Tibial artery (tissue), 4 donors: ENCODE measurements around the gene CDC23.
"Not testable (repeated sequence)": the region's sequence is repeated elsewhere in the genome, so short reads cannot be mapped to it uniquely, and the experiment has no call there.

ENCODE experiments used
- DNase-seq, 2 donors: peaks; one replicate each; pipeline ENCODE4 v3.0.0-alpha.2; 2019
- H3K27ac ChIP-seq, 2 donors: fragments of 200-600 bp; sonication (generic) in 1 of 2; 1 replicate in 1 of 2; 2 replicates in 1 of 2; pipeline ENCODE4 v1.5.1; 2018 to 2019; ENCODE audit warnings: mild to moderate bottlenecking in 1 of 2
- H3K27me3 ChIP-seq, 2 donors: fragments of 200-600 bp; sonication (generic) in 1 of 2; one replicate each; pipeline versions ENCODE4 v1.5.1 to v1.6.0; 2016 to 2019
- H3K36me3 ChIP-seq, 3 donors: fragments of 200-600 bp; sonication (generic) in 2 of 3; one replicate each; pipeline ENCODE4 v1.5.1; 2016 to 2019; ENCODE audit warnings: mild to moderate bottlenecking in 2 of 3
- H3K4me1 ChIP-seq, 4 donors: fragments of 200-600 bp; sonication (generic) in 2 of 4; 1 replicate in 3 of 4; 2 replicates in 1 of 4; pipeline ENCODE4 v1.5.1; 2016 to 2019
- H3K4me3 ChIP-seq, 2 donors: fragments of 200-600 bp; sonication (generic) in 1 of 2; 1 replicate in 1 of 2; 2 replicates in 1 of 2; pipeline ENCODE4 v1.5.1; 2018 to 2019; ENCODE audit warnings: mild to moderate bottlenecking in 2 of 2
- H3K9me3 ChIP-seq, 3 donors: fragments of 200-600 bp; sonication (generic) in 1 of 3; one replicate each; pipeline ENCODE4 v1.5.1; 2016 to 2019
- CTCF ChIP-seq, 2 experiments: fragments of 200-600 bp in 1 of 2; fragments of 450-650 bp in 1 of 2; IDR thresholded peaks; one replicate each; pipeline ENCODE4 v1.5.1; 2017 to 2019; ENCODE audit warnings: antibody characterized with exemption in 2 of 2, mild to moderate bottlenecking in 1 of 2, moderate library complexity in 1 of 2
- intact Hi-C: fragments of 100-400 bp; cut with DNase I; formaldehyde crosslinking; loops from one replicate; pipeline ENCODE4 v1.15.0; 2023; ENCODE audit warnings: low total_unique reads

The CDC23 gene, protein sequence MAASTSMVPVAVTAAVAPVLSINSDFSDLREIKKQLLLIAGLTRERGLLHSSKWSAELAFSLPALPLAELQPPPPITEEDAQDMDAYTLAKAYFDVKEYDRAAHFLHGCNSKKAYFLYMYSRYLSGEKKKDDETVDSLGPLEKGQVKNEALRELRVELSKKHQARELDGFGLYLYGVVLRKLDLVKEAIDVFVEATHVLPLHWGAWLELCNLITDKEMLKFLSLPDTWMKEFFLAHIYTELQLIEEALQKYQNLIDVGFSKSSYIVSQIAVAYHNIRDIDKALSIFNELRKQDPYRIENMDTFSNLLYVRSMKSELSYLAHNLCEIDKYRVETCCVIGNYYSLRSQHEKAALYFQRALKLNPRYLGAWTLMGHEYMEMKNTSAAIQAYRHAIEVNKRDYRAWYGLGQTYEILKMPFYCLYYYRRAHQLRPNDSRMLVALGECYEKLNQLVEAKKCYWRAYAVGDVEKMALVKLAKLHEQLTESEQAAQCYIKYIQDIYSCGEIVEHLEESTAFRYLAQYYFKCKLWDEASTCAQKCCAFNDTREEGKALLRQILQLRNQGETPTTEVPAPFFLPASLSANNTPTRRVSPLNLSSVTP

GRCh38 chr5:138213161-138214029 is at the start of gene CDC23:
TSS of gene CDC23 (minus strand) at chr5:138213323. CDS start at chr5:138213312, 11 bp downstream.
- intact Hi-C loops, result no loop called here
- DNase-seq, result peak; percentile 95 to 96

DNA sequence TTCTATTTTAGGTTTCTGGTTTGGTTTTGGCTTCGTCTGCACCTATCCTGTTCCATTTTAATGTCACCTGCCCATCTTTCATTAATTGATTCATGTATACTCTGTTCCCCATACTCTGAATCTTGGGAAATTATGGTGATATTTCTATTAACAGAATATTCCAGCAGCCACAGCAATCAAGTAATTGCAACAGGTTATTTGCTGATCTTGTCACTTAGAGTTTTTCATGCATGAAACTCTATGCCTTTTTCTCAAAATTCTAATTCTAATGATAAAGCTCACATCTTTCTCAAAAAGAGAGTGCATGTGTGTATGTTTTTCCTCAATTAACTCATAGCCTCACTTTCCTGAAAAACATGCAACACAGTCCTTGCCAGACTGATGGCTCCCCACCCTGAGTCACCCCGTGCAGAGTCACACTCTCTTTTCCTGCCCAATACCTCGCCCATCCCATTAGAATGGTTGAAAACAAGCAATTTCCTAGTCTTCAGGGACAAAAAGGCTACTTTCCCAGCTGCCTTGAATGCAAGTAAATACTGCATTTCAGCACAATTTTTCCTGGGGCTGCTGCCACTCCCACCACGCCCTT is 45.7 kb upstream of the CDC23 start:
- no peaks in the 10 kb centered on the region for H3K4me1 ChIP-seq
- no peaks in the 10 kb centered on the region for H3K36me3 ChIP-seq
- no peak for TF ChIP-seq CTCF (IDR thresholded peaks at IDR 0.05)
- DNase-seq, result no peak
- no peak overlapping the region for H3K4me3 ChIP-seq
- no peaks in the 10 kb centered on the region for H3K9me3 ChIP-seq
- intact Hi-C loops, result no loop called here
- H3K27ac ChIP-seq, result no peak overlapping the region
- no peaks in the 10 kb centered on the region for H3K27me3 ChIP-seq

More at GRCh38 chr5:138213161-138214029, at the start of gene CDC23:
- peak within 1 kb of the TSS; percentile 95 for H3K4me3 ChIP-seq
- peak within 1 kb of the TSS; percentile 84 to 86 for H3K27ac ChIP-seq
- no peaks in the 10 kb centered on the region for H3K9me3 ChIP-seq
- H3K36me3 ChIP-seq, result peaks cover 0 to 8% (median 0%) of the 10 kb centered on the region in 3 donors
- no peak for TF ChIP-seq CTCF (IDR thresholded peaks at IDR 0.05)
- peaks cover 0 to 32% (median 21%) of the 10 kb centered on the region in 4 donors for H3K4me1 ChIP-seq
- H3K27me3 ChIP-seq, result no peaks in the 10 kb centered on the region

DNA sequence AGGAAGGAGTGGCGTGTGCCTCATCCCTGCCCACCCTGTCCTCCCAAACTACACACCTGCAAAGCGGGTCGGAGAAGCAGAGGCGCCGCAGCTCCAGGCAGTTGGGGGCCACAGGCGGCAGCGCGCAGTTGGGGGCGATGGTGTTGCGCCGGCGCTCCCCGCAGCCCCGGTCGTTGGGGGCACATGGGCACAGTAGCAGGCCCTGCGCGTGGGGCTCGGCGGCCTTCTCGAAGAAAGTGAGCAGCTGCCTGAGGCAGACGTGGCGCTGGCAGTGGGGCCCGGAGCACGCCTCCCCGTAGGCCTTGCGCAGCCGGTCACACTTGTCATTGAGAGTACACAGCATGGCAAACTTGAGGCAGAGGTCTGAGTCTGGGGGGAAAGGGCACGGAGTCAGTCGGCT is 44.5 kb upstream of the CDC23 start:
- H3K9me3 ChIP-seq, result no peaks in the 10 kb centered on the region
- H3K4me1 ChIP-seq, result no peaks in the 10 kb centered on the region
- no peak for TF ChIP-seq CTCF (IDR thresholded peaks at IDR 0.05)
- no peak overlapping the region for H3K4me3 ChIP-seq
- no peaks in the 10 kb centered on the region for H3K36me3 ChIP-seq
- H3K27ac ChIP-seq, result no peak overlapping the region
- DNase-seq, result no peak
- intact Hi-C loops, result no loop called here
- peaks cover 0 to 5% of the 10 kb centered on the region in 2 donors for H3K27me3 ChIP-seq

- peaks cover 0 to 5% of the 10 kb centered on the region in 2 donors for H3K27me3 ChIP-seq
- H3K36me3 ChIP-seq, result no peaks in the 10 kb centered on the region
- intact Hi-C loops, result no loop called here
- no peaks in the 10 kb centered on the region for H3K9me3 ChIP-seq
- no peak overlapping the region for H3K27ac ChIP-seq
- no peak for TF ChIP-seq CTCF (IDR thresholded peaks at IDR 0.05)
- H3K4me3 ChIP-seq, result no peak overlapping the region
- H3K4me1 ChIP-seq, result no peaks in the 10 kb centered on the region
- no peak for DNase-seq
Measured at GRCh38 chr5:138252944-138253343, 39.8 kb upstream of the CDC23 start.

GRCh38 chr5:138247800-138248199 is 34.7 kb upstream of the CDC23 start:
- H3K9me3 ChIP-seq, H3K27me3 ChIP-seq, H3K27ac ChIP-seq, intact Hi-C loops, H3K4me3 ChIP-seq, H3K4me1 ChIP-seq, DNase-seq, H3K36me3 ChIP-seq: not testable (repeated sequence)
